Astrocyte (in vitro differentiated cells and primary cell): ENCODE results near the gene CPNE4.

Experiments
- CTCF ChIP-seq: IDR thresholded peaks from 2 replicates; pipeline ENCODE4 v1.5.1; 2011; ENCODE audit warnings: low read depth, mild to moderate bottlenecking, inconsistent platforms, low read length, moderate library complexity; ENCODE audit not compliant: insufficient read depth
- EZH2 ChIP-seq: IDR thresholded peaks from 2 replicates; pipeline ENCODE4 v1.6.1; 2012; ENCODE audit warnings: mild to moderate bottlenecking, low read length, inconsistent platforms; ENCODE audit not compliant: insufficient read depth

- TF ChIP-seq CTCF (no peak), EZH2 (no peak)
These were observed 153.0 kb downstream of the CPNE4 start for GRCh38 chr3:131881777-131882176.
